Astrocyte (in vitro differentiated cells and primary cell): ENCODE data around the gene PTPRN2. TPM values are rescaled to one million over a fixed set of nuclear protein-coding genes. Genes with fewer than 3 reads are reported as not detected.

Experiments used
- DNase-seq: peaks from one replicate; pipeline ENCODE4 v3.0.0-alpha.2; 2010; ENCODE audit warnings: low read depth
- FAIRE-seq: peaks from 2 replicates; lab custom pipeline; 2011; peaks lifted over from hg19 to GRCh38; lab: Jason Lieb, UNC
- H2AFZ ChIP-seq: 2 replicates; pipeline ENCODE4 v1.6.0; 2012; ENCODE audit warnings: low read depth, low read length, inconsistent platforms
- H3K27ac ChIP-seq: 2 replicates; pipeline ENCODE4 v1.5.1; 2011; ENCODE audit warnings: low read depth, low read length, inconsistent platforms
- H3K27me3 ChIP-seq: 2 replicates; pipeline ENCODE4 v1.6.0; 2011; ENCODE audit warnings: low read length, inconsistent platforms; ENCODE audit not compliant: insufficient read depth
- H3K36me3 ChIP-seq: 2 replicates; pipeline ENCODE4 v1.5.1; 2011; ENCODE audit warnings: low read length, inconsistent platforms; ENCODE audit not compliant: insufficient read depth
- H3K4me1 ChIP-seq: 2 replicates; pipeline ENCODE4 v1.5.1; 2011; ENCODE audit warnings: low read length, inconsistent platforms; ENCODE audit not compliant: insufficient read depth
- H3K4me2 ChIP-seq: 2 replicates; pipeline ENCODE4 v1.6.0; 2012; ENCODE audit warnings: low read length, inconsistent platforms
- H3K4me3 ChIP-seq: 2 replicates; pipeline ENCODE4 v1.5.1; 2011; ENCODE audit warnings: low read depth, mild to moderate bottlenecking, low read length, inconsistent platforms; ENCODE audit not compliant: insufficient read depth
- H3K79me2 ChIP-seq: 2 replicates; pipeline ENCODE4 v1.6.0; 2012; ENCODE audit warnings: mild to moderate bottlenecking, low read length, inconsistent platforms; ENCODE audit not compliant: insufficient read depth
- H3K9ac ChIP-seq: 2 replicates; pipeline ENCODE4 v1.6.0; 2012; ENCODE audit warnings: mild to moderate bottlenecking, low read length, inconsistent platforms
- H3K9me3 ChIP-seq: 2 replicates; pipeline ENCODE4 v1.5.1; 2012; ENCODE audit warnings: low read depth, mild to moderate bottlenecking, low read length, inconsistent platforms; ENCODE audit not compliant: insufficient read depth
- H4K20me1 ChIP-seq: 2 replicates; pipeline ENCODE4 v1.6.0; 2012; ENCODE audit warnings: low read length, inconsistent platforms; ENCODE audit not compliant: insufficient read depth
- H3K27ac Mint-ChIP-seq: one replicate; pipeline ENCODE4 v1.8.0; 2021; ENCODE audit warnings: mild to moderate bottlenecking, mixed read lengths; ENCODE audit not compliant: unreplicated experiment
- H3K27me3 Mint-ChIP-seq: one replicate; pipeline ENCODE4 v1.8.0; 2021; ENCODE audit warnings: low read depth, mixed read lengths; ENCODE audit not compliant: unreplicated experiment
- H3K36me3 Mint-ChIP-seq: one replicate; pipeline ENCODE4 v1.8.0; 2021; ENCODE audit warnings: low read depth, mixed read lengths; ENCODE audit not compliant: unreplicated experiment
- H3K4me1 Mint-ChIP-seq: one replicate; pipeline ENCODE4 v1.8.0; 2021; ENCODE audit warnings: low read depth, mixed read lengths; ENCODE audit not compliant: unreplicated experiment
- H3K4me3 Mint-ChIP-seq: one replicate; pipeline ENCODE4 v1.8.0; 2021; ENCODE audit warnings: mild to moderate bottlenecking, moderate library complexity, mixed read lengths; ENCODE audit not compliant: unreplicated experiment
- H3K9me3 Mint-ChIP-seq: one replicate; pipeline ENCODE4 v1.8.0; 2021; ENCODE audit warnings: mild to moderate bottlenecking, mixed read lengths; ENCODE audit not compliant: unreplicated experiment
- CTCF ChIP-seq: IDR thresholded peaks from 2 replicates; pipeline ENCODE4 v1.5.1; 2011; ENCODE audit warnings: low read depth, mild to moderate bottlenecking, inconsistent platforms, low read length, moderate library complexity; ENCODE audit not compliant: insufficient read depth
- EZH2 ChIP-seq: IDR thresholded peaks from 2 replicates; pipeline ENCODE4 v1.6.1; 2012; ENCODE audit warnings: mild to moderate bottlenecking, low read length, inconsistent platforms; ENCODE audit not compliant: insufficient read depth
- total RNA-seq: library from RNA; stranded (reverse); gene quantifications from 2 replicates; pipeline ENCODE4 v1.2.1, GENCODE V29; 2021

The PTPRN2 gene
- total RNA-seq, 1 donor from 2014 or later: 0.09 TPM

- Histone ChIP-seq H3K79me2 (no peaks in the 10 kb centered on the region), H3K4me3 (no peak overlapping the region), H3K27ac (no peak overlapping the region), H3K9ac (no peak overlapping the region), H3K27me3 (no peaks in the 10 kb centered on the region), H2AFZ (no peak overlapping the region), H3K4me1 (no peaks in the 10 kb centered on the region), H3K4me2 (no peak overlapping the region), H4K20me1 (no peaks in the 10 kb centered on the region), H3K9me3 (peaks cover 1% of the 10 kb centered on the region), H3K36me3 (no peaks in the 10 kb centered on the region)
- H3K27ac Mint-ChIP-seq: no peak overlapping the region
- H3K27me3 Mint-ChIP-seq: peaks cover 3% of the 10 kb centered on the region
- FAIRE-seq: no peak
- no peaks in the 10 kb centered on the region for H3K36me3 Mint-ChIP-seq
- no peak overlapping the region for H3K4me3 Mint-ChIP-seq
- peaks cover 3% of the 10 kb centered on the region for H3K9me3 Mint-ChIP-seq
- TF ChIP-seq CTCF: no peak
- H3K4me1 Mint-ChIP-seq: no peaks in the 10 kb centered on the region
- no peak for DNase-seq
Measured at GRCh38 chr7:158562517-158562916, 25.1 kb downstream of the PTPRN2 start.

GRCh38 chr7:158561659-158562058, 26.0 kb downstream of the PTPRN2 start:
- H3K9ac ChIP-seq: no peak overlapping the region
- no peak overlapping the region for H2AFZ ChIP-seq
- no peak overlapping the region for H3K27ac Mint-ChIP-seq
- H3K9me3 ChIP-seq: peaks cover 3% of the 10 kb centered on the region
- peaks cover 3% of the 10 kb centered on the region for H3K9me3 Mint-ChIP-seq
- no peaks in the 10 kb centered on the region for H3K4me1 ChIP-seq
- DNase-seq (no peak), FAIRE-seq (no peak)
- TF ChIP-seq EZH2 (no peak), CTCF (no peak)
- H3K27me3 ChIP-seq: no peaks in the 10 kb centered on the region
- no peaks in the 10 kb centered on the region for H3K36me3 ChIP-seq
- H3K79me2 ChIP-seq: no peaks in the 10 kb centered on the region
- no peak overlapping the region for H3K4me3 ChIP-seq
- no peak overlapping the region for H3K4me2 ChIP-seq
- H3K4me1 Mint-ChIP-seq: no peaks in the 10 kb centered on the region
- peaks cover 3% of the 10 kb centered on the region for H3K27me3 Mint-ChIP-seq
- H3K4me3 Mint-ChIP-seq: no peak overlapping the region
- no peak overlapping the region for H3K27ac ChIP-seq
- H3K36me3 Mint-ChIP-seq: no peaks in the 10 kb centered on the region
- no peaks in the 10 kb centered on the region for H4K20me1 ChIP-seq

- H3K4me3 Mint-ChIP-seq: no peak overlapping the region
- H3K27me3 Mint-ChIP-seq: peaks cover 3% of the 10 kb centered on the region
- H3K4me1 ChIP-seq: no peaks in the 10 kb centered on the region
- no peak overlapping the region for H3K9ac ChIP-seq
- no peaks in the 10 kb centered on the region for H3K36me3 ChIP-seq
- peaks cover 6% of the 10 kb centered on the region for H3K9me3 Mint-ChIP-seq
- H3K36me3 Mint-ChIP-seq: no peaks in the 10 kb centered on the region
- H3K27ac Mint-ChIP-seq: no peak overlapping the region
- H3K27ac ChIP-seq: no peak overlapping the region
- H3K27me3 ChIP-seq: no peaks in the 10 kb centered on the region
- DNase-seq (no peak), FAIRE-seq (no peak)
- H3K9me3 ChIP-seq: peaks cover 3% of the 10 kb centered on the region
- no peak overlapping the region for H2AFZ ChIP-seq
- H3K4me2 ChIP-seq: no peak overlapping the region
- H3K4me1 Mint-ChIP-seq: no peaks in the 10 kb centered on the region
- no peak overlapping the region for H3K4me3 ChIP-seq
- no peaks in the 10 kb centered on the region for H4K20me1 ChIP-seq
- TF ChIP-seq EZH2 (no peak), CTCF (no peak)
- H3K79me2 ChIP-seq: no peaks in the 10 kb centered on the region
Measured at GRCh38 chr7:158560386-158560785, 27.2 kb downstream of the PTPRN2 start.
